NT2/D1 (cell line): ENCODE results near the gene C2orf66.

Source experiments
- DNase-seq: peaks from one replicate; pipeline ENCODE4 v3.0.0-alpha.2; 2011; ENCODE audit warnings: low read depth, low spot score
- H3K27me3 ChIP-seq: 2 replicates; pipeline ENCODE4 v1.6.0; 2011; ENCODE audit warnings: mild to moderate bottlenecking; ENCODE audit not compliant: insufficient read length, insufficient read depth
- H3K36me3 ChIP-seq: 2 replicates; pipeline ENCODE4 v1.6.1; 2011; ENCODE audit warnings: mild to moderate bottlenecking, low read length, mixed read lengths; ENCODE audit not compliant: insufficient read depth, insufficient read length
- H3K4me1 ChIP-seq: 2 replicates; pipeline ENCODE4 v1.5.1; 2011; ENCODE audit not compliant: insufficient read depth, insufficient read length
- H3K4me3 ChIP-seq: 2 replicates; pipeline ENCODE4 v1.5.1; 2011; ENCODE audit warnings: low read depth; ENCODE audit not compliant: insufficient read length
- H3K9ac ChIP-seq: 2 replicates; pipeline ENCODE4 v1.6.0; 2011; ENCODE audit warnings: low read depth; ENCODE audit not compliant: insufficient read length
- H3K9me3 ChIP-seq: 2 replicates; pipeline ENCODE4 v1.5.1; 2011; ENCODE audit warnings: mild to moderate bottlenecking, low read length; ENCODE audit not compliant: insufficient read depth
- SUZ12 ChIP-seq: IDR thresholded peaks from 2 replicates; pipeline ENCODE4 v1.6.1; 2011; ENCODE audit not compliant: insufficient read length, insufficient read depth; ENCODE audit errors: extremely low read depth
- YY1 ChIP-seq: IDR thresholded peaks from 2 replicates; pipeline ENCODE4 v1.6.1; 2011; ENCODE audit not compliant: insufficient read length, insufficient read depth
- ZNF274 ChIP-seq: IDR thresholded peaks from 2 replicates; pipeline ENCODE4 v1.6.1; 2011; ENCODE audit warnings: mild to moderate bottlenecking, low read depth, low read length

The C2orf66 gene

DNA sequence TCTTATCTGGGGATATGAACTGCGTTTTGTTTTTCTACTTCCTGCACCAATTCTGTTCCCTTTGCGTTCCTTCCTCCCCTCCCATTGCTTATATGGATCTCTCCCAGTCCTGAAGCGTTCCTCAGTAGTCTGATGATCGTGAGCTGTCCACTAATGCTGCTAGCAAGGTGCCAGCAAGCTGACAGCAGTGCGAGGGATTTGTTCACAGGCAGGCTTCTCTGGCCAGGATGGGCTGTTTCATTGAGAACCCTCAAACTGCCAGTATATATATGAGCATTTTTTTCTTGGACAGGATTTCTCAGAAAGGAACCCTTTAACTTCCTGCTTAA, 49.8 kb downstream of the C2orf66 start:
- Histone ChIP-seq H3K36me3 (peaks cover 33% of the 10 kb centered on the region), H3K4me1 (no peaks in the 10 kb centered on the region), H3K9me3 (no peaks in the 10 kb centered on the region; the same call in 1 of the 2 replicates), H3K4me3 (no peak overlapping the region), H3K9ac (no peak overlapping the region), H3K27me3 (no peaks in the 10 kb centered on the region)
- DNase-seq = no peak
- no peak for TF ChIP-seq ZNF274
- no peak for TF ChIP-seq SUZ12
- TF ChIP-seq YY1 = no peak

DNA sequence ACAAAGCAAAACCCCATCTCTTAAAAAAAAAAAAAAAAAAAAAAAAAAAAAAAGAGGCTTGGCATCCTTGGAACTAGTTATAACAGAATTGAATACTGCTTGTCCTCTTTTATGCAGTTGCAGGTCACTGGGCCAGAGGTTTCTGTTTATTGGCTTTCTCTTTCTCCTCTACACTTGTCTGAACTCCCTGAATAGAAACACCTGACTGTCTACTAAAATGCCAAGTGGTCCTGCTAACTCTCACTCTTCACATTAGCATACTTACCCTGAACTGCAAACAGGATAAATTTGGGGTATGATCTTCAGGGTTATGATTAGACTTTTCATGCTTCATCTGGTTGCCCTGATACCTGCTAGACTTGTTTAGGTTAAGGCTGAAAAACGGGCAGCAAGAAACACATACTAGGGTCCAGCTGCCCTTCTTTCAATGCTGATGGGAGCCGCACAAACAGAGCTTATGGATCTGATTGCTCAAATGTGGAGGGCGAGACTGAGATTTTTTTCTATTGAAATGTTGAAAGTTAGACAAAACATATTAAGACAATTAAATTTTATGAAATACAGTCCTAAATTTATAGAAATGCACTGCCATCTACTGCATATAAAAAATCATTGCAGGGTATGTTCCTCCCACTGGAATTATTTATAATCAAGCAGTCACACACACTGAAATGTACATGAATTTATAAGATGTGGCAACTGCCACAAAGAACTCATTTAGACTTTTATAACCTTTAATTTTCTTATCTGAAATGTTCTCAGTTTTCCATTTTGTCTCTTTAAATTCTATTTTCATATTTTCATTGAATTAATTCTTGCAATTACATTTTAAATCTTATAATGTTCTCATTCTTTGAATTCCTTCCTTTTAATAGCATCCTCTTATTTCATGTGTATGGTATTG, 50.4 kb downstream of the C2orf66 start:
- H3K9me3 ChIP-seq = no peaks in the 10 kb centered on the region; the same call in 1 of the 2 replicates
- no peak overlapping the region for H3K9ac ChIP-seq
- H3K27me3 ChIP-seq = no peaks in the 10 kb centered on the region
- no peak for DNase-seq
- no peak overlapping the region for H3K4me3 ChIP-seq
- peaks cover 28% of the 10 kb centered on the region for H3K36me3 ChIP-seq
- no peak for TF ChIP-seq ZNF274
- TF ChIP-seq YY1 = no peak
- no peak for TF ChIP-seq SUZ12
- no peaks in the 10 kb centered on the region for H3K4me1 ChIP-seq
